SK-N-SH (cell line): Measurements from ENCODE around the gene BMP2. TPM values are rescaled to one million over a fixed set of nuclear protein-coding genes. Genes with fewer than 3 reads are reported as not detected.

Experiments used
- CTCF ChIA-PET: fragments of 300-600, 350-600 bp; formaldehyde crosslinking; extraction: SDS; loops from one replicate; lab custom pipeline; 2021; lab: Yijun Ruan, JAX
- POLR2A ChIA-PET: fragments of 350-600 bp; sonication (Branson Sonifier 250); formaldehyde crosslinking; extraction: SDS; loops from one replicate; lab custom pipeline; 2020; ENCODE audit warnings: antibody characterized with exemption, inconsistent platforms; lab: Yijun Ruan, JAX
- DNase-seq: peaks from one replicate; pipeline ENCODE4 v3.0.0; 2012
- H2AFZ ChIP-seq: fragments of 200-600 bp; sonication (generic); 2 replicates; pipeline ENCODE4 v1.8.1; 2016; ENCODE audit warnings: antibody characterized with exemption, mild to moderate bottlenecking, low read depth
- H3F3A ChIP-seq: fragments of 200-600 bp; sonication (generic); replicated peaks from 2 replicates; pipeline ENCODE3; 2016; ENCODE audit warnings: antibody characterized with exemption, mild to moderate bottlenecking; ENCODE audit not compliant: insufficient read depth
- H3K27ac ChIP-seq, 2 experiments: fragments of 200-500 bp in 1 of 2; fragments of 200-600 bp in 1 of 2; sonication (Bioruptor generic) in 1 of 2; sonication (generic), shearing (Covaris generic) in 1 of 2; 2 replicates each; pipeline versions ENCODE4 v1.5.1 to v1.6.1; 2014 to 2016; ENCODE audit warnings: low read depth in 2 of 2, inconsistent platforms in 1 of 2, low read length in 1 of 2, mild to moderate bottlenecking in 1 of 2, mixed read lengths in 1 of 2
- H3K27me3 ChIP-seq: fragments of 200-600 bp; sonication (generic), shearing (Covaris generic); 2 replicates; pipeline ENCODE4 v1.6.1; 2016; ENCODE audit warnings: mixed run types; ENCODE audit not compliant: insufficient read depth
- H3K36me3 ChIP-seq, 2 experiments: fragments of 200-500 bp in 1 of 2; fragments of 200-600 bp in 1 of 2; sonication (Bioruptor generic) in 1 of 2; sonication (generic) in 1 of 2; replicated peaks in 1 of 2; 2 replicates each; pipeline versions ENCODE3 to v1.5.1; 2014 to 2016; ENCODE audit warnings: low read length in 1 of 2, mild to moderate bottlenecking in 1 of 2; ENCODE audit not compliant: insufficient read depth in 2 of 2, control insufficient read depth in 1 of 2
- H3K4me1 ChIP-seq, 2 experiments: fragments of 200-500 bp in 1 of 2; fragments of 200-600 bp in 1 of 2; sonication (Bioruptor generic) in 1 of 2; sonication (generic), shearing (Covaris generic) in 1 of 2; 2 replicates each; pipeline versions ENCODE4 v1.5.1 to v1.6.1; 2014 to 2016; ENCODE audit warnings: low read depth in 1 of 2, low read length in 1 of 2, mixed run types in 1 of 2; ENCODE audit not compliant: insufficient read depth in 2 of 2, control insufficient read depth in 1 of 2
- H3K4me2 ChIP-seq: fragments of 200-600 bp; sonication (generic), shearing (Covaris generic); 2 replicates; pipeline ENCODE4 v1.6.1; 2017; ENCODE audit warnings: mixed run types
- H3K4me3 ChIP-seq, 2 experiments: fragments of 200-500 bp in 1 of 2; fragments of 200-600 bp in 1 of 2; sonication (Bioruptor generic) in 1 of 2; sonication (generic), shearing (Covaris generic) in 1 of 2; 2 replicates each; pipeline versions ENCODE4 v1.5.1 to v1.8.1; 2014 to 2016; ENCODE audit warnings: low read depth in 2 of 2, inconsistent platforms in 1 of 2, low read length in 1 of 2, mild to moderate bottlenecking in 1 of 2, mixed read lengths in 1 of 2, moderate library complexity in 1 of 2
- H3K79me2 ChIP-seq: fragments of 200-600 bp; sonication (generic); 2 replicates; pipeline ENCODE4 v1.8.1; 2017; ENCODE audit warnings: mild to moderate bottlenecking; ENCODE audit not compliant: insufficient read depth
- H3K9ac ChIP-seq: fragments of 200-600 bp; sonication (generic); 2 replicates; pipeline ENCODE4 v1.6.1; 2017; ENCODE audit warnings: mixed run types
- H3K9me2 ChIP-seq: fragments of 200-600 bp; sonication (generic); 2 replicates; pipeline ENCODE4 v1.6.1; 2017; ENCODE audit warnings: mixed run types
- H3K9me3 ChIP-seq: fragments of 200-600 bp; sonication (generic); 2 replicates; pipeline ENCODE4 v1.6.1; 2017; ENCODE audit warnings: mixed run types, mild to moderate bottlenecking, moderate library complexity
- H4K20me1 ChIP-seq: fragments of 200-600 bp; sonication (generic); 2 replicates; pipeline ENCODE4 v1.6.1; 2017; ENCODE audit warnings: mild to moderate bottlenecking, mixed run types; ENCODE audit not compliant: insufficient read depth
- CHD2 ChIP-seq: fragments of 150-350 bp; IDR thresholded peaks from 2 replicates; pipeline ENCODE4 v1.6.1; 2018; ENCODE audit warnings: low read length; ENCODE audit not compliant: partially characterized antibody
- ELF1 ChIP-seq: IDR thresholded peaks from 2 replicates; pipeline ENCODE4 v1.4.0; 2012
- EP300 ChIP-seq, 2 experiments: IDR thresholded peaks; 2 replicates each; pipeline versions ENCODE4 v1.4.0 to v1.6.1; 2012; ENCODE audit warnings: borderline replicate concordance in 1 of 2, low read depth in 1 of 2, low read length in 1 of 2
- EZH2phosphoT487 ChIP-seq: fragments of 200-600 bp; sonication (generic); IDR thresholded peaks from 2 replicates; pipeline ENCODE4 v1.6.1; 2017; ENCODE audit warnings: low read depth, mixed run types, mild to moderate bottlenecking, antibody characterized with exemption, moderate library complexity, borderline replicate concordance
- FOSL2 ChIP-seq: IDR thresholded peaks from 2 replicates; pipeline ENCODE4 v1.4.0; 2012; ENCODE audit warnings: low read depth, mild to moderate bottlenecking, moderate library complexity, borderline replicate concordance
- FOXJ3 ChIP-seq: sonication (generic); formaldehyde crosslinking; IDR thresholded peaks from 2 replicates; pipeline ENCODE4 v1.5.1; 2020; ENCODE audit warnings: mild to moderate bottlenecking, missing genetic modification reagents
- FOXM1 ChIP-seq: IDR thresholded peaks from 2 replicates; pipeline ENCODE4 v1.4.0; 2012; ENCODE audit warnings: low read depth, mild to moderate bottlenecking
- JUND ChIP-seq: IDR thresholded peaks from 2 replicates; pipeline ENCODE4 v1.4.0; 2012
- MEF2A ChIP-seq: IDR thresholded peaks from 2 replicates; pipeline ENCODE4 v1.4.0; 2012; ENCODE audit warnings: low read depth, borderline replicate concordance
- MXI1 ChIP-seq: IDR thresholded peaks from 2 replicates; pipeline ENCODE4 v1.6.1; 2012; ENCODE audit warnings: mild to moderate bottlenecking, low read depth, low read length, improper control_type of control experiment
- NFIC ChIP-seq: IDR thresholded peaks from 2 replicates; pipeline ENCODE4 v1.4.0; 2012; ENCODE audit warnings: borderline replicate concordance
- NRF1 ChIP-seq: IDR thresholded peaks from 2 replicates; pipeline ENCODE4 v1.6.1; 2012; ENCODE audit warnings: low read depth, mild to moderate bottlenecking, low read length
- RCOR1 ChIP-seq: fragments of 150-350 bp; IDR thresholded peaks from 2 replicates; pipeline ENCODE4 v1.6.1; 2017; ENCODE audit warnings: antibody characterized with exemption, low read length
- RXRA ChIP-seq: IDR thresholded peaks from 2 replicates; pipeline ENCODE4 v1.4.0; 2012; ENCODE audit warnings: low read depth, mild to moderate bottlenecking, borderline replicate concordance
- SIN3A ChIP-seq: IDR thresholded peaks from 2 replicates; pipeline ENCODE4 v1.6.1; 2012; ENCODE audit warnings: low read depth, mild to moderate bottlenecking, low read length, moderate library complexity, borderline replicate concordance
- TAF1 ChIP-seq: IDR thresholded peaks from 2 replicates; pipeline ENCODE4 v1.6.1; 2012; ENCODE audit warnings: low read depth, mild to moderate bottlenecking, low read length, moderate library complexity, borderline replicate concordance
- TEAD4 ChIP-seq: IDR thresholded peaks from 2 replicates; pipeline ENCODE4 v1.4.0; 2012; ENCODE audit warnings: mild to moderate bottlenecking, borderline replicate concordance; ENCODE audit not compliant: insufficient read depth
- YY1 ChIP-seq: IDR thresholded peaks from 2 replicates; pipeline ENCODE4 v1.4.0; 2012; ENCODE audit warnings: low read depth, mild to moderate bottlenecking
- WGBS: methylation state at CpG from one replicate; pipeline ENCODE4 v1.1.6; 2017; ENCODE audit warnings: low lambda C conversion rate; 5-methylcytosine and 5-hydroxymethylcytosine counted together
- polyA plus RNA-seq, 3 experiments: library from polyadenylated mRNA; depleted of rRNA; stranded (reverse); fragments of >200 nt; gene quantifications; 2 replicates each; pipeline ENCODE4 v1.2.3, GENCODE V29; 2012
- TF ChIP-seq, protein P1 (sequence below): IDR thresholded peaks from 2 replicates; pipeline ENCODE4 v1.4.0; 2012; ENCODE audit warnings: low read depth, borderline replicate concordance
- TF ChIP-seq, protein P2 (sequence below): IDR thresholded peaks from 2 replicates; pipeline ENCODE4 v1.4.0; 2012; ENCODE audit warnings: low read depth
- TF ChIP-seq, protein P3 (sequence below): IDR thresholded peaks from 2 replicates; pipeline ENCODE4; 2012

BMP2 gene
- polyA plus RNA-seq, 1 of the 3 experiments (the other 2 are of a cell fraction) = 0.25 TPM

DNA sequence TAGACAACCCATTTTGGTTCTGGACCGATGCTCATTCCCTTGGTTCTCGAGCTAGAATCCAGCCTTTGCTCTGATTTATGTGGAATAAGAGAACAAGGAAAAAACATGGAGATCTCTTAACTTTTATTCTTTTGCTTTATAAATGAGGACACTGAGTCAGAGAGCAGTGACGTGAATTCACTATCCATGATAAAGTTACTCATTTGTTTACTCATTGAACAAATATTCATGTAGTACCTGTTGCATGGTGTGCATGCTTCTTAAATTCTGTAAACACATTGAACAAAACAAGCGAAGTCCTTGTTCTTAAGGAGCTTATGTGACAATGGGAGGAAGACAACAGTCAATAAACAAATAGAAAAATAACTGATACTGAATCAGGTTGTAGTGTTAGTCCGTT is 56.9 kb downstream of the BMP2 start:
- no peaks in the 10 kb centered on the region for H3K4me1 ChIP-seq
- WGBS = 11% methylated on average over 5 of the region's 5 CpGs
- H3F3A ChIP-seq = no peaks in the 10 kb centered on the region
- H3K4me2 ChIP-seq = no peak overlapping the region
- H3K9me3 ChIP-seq = no peaks in the 10 kb centered on the region
- DNase-seq = no peak
- no peak overlapping the region for H3K4me3 ChIP-seq
- H4K20me1 ChIP-seq = no peaks in the 10 kb centered on the region
- no peak overlapping the region for H3K27ac ChIP-seq
- CTCF ChIA-PET = no interaction called here
- H3K9me2 ChIP-seq = no peaks in the 10 kb centered on the region
- no peak overlapping the region for H2AFZ ChIP-seq
- no peaks in the 10 kb centered on the region for H3K27me3 ChIP-seq
- no peak for TF ChIP-seq EP300 (IDR thresholded peaks at IDR 0.05; ENCODE audit: borderline replicate concordance in 1 of 2, low read depth in 1 of 2, low read length in 1 of 2)
- TF ChIP-seq RXRA = no peak
- no peak for TF ChIP-seq FOXJ3 (CRISPR knock-in tag)
- no peak for TF ChIP-seq TEAD4
- TF ChIP-seq MEF2A = no peak
- TF ChIP-seq, protein P1, sequence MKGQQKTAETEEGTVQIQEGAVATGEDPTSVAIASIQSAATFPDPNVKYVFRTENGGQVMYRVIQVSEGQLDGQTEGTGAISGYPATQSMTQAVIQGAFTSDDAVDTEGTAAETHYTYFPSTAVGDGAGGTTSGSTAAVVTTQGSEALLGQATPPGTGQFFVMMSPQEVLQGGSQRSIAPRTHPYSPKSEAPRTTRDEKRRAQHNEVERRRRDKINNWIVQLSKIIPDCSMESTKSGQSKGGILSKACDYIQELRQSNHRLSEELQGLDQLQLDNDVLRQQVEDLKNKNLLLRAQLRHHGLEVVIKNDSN = no peak
- TF ChIP-seq, all 33 proteins: peak for 0
- H3K9ac ChIP-seq = no peak overlapping the region
- H3K36me3 ChIP-seq = no peaks in the 10 kb centered on the region
- POLR2A ChIA-PET = no interaction called here
- no peaks in the 10 kb centered on the region for H3K79me2 ChIP-seq

DNA sequence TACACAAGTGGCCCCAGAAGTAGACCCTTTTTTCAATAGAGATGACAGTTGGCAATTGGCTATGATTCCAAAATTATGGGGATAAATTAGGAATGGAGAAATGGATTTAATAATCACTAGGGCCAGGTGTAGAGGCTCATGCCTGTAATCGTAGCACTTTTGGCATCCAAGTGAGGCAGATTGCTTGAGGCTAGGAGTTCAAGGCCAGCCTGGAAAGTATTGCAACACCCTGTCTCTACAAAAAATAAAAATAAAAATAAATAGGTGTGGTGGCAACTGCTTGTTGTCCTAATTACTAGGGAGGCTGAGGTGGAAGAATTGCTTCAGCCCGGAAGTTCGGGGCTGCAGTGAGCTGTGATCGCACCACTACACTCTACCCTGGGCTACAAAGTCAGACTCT is 60.0 kb downstream of the BMP2 start:
- Histone ChIP-seq H3K27me3 (no peaks in the 10 kb centered on the region), H3K9me3 (no peaks in the 10 kb centered on the region), H3K27ac (no peak overlapping the region), H4K20me1 (no peaks in the 10 kb centered on the region), H2AFZ (no peak overlapping the region), H3K36me3 (no peaks in the 10 kb centered on the region), H3K4me1 (no peaks in the 10 kb centered on the region), H3F3A (no peaks in the 10 kb centered on the region), H3K9me2 (no peaks in the 10 kb centered on the region), H3K9ac (no peak overlapping the region), H3K4me3 (no peak overlapping the region), H3K79me2 (no peaks in the 10 kb centered on the region), H3K4me2 (no peak overlapping the region)
- no peak for DNase-seq
- CTCF ChIA-PET = interaction anchor here (1.3 to 1.6 kb wide), 2 partner anchors 111 to 650 kb away, joined by 3 to 6 read pairs; no protein-coding TSS in a partner anchor
- 25% methylated on average over 4 of the region's 4 CpGs for WGBS
- POLR2A ChIA-PET = no interaction called here
- TF ChIP-seq MXI1 (no peak), SIN3A (no peak), TEAD4 (no peak), ELF1 (no peak), RCOR1 (no peak), NFIC (no peak), YY1 (no peak), FOXM1 (no peak), CHD2 (no peak), NRF1 (no peak), EZH2phosphoT487 (no peak), FOSL2 (no peak), EP300 (IDR thresholded peaks at IDR 0.05; ENCODE audit: borderline replicate concordance in 1 of 2, low read depth in 1 of 2, low read length in 1 of 2) (no peak), TAF1 (no peak), JUND (no peak), RXRA (no peak)
- TF ChIP-seq, protein P2, sequence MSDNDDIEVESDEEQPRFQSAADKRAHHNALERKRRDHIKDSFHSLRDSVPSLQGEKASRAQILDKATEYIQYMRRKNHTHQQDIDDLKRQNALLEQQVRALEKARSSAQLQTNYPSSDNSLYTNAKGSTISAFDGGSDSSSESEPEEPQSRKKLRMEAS = no peak
- TF ChIP-seq, protein P3, sequence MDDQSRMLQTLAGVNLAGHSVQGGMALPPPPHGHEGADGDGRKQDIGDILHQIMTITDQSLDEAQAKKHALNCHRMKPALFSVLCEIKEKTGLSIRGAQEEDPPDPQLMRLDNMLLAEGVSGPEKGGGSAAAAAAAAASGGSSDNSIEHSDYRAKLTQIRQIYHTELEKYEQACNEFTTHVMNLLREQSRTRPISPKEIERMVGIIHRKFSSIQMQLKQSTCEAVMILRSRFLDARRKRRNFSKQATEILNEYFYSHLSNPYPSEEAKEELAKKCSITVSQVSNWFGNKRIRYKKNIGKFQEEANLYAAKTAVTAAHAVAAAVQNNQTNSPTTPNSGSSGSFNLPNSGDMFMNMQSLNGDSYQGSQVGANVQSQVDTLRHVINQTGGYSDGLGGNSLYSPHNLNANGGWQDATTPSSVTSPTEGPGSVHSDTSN = no peak
